ENCODE results near the gene CDC25B. TPM values are rescaled to one million over a fixed set of nuclear protein-coding genes. Genes with fewer than 3 reads are reported as not detected.
"Not testable (repeated sequence)": the region's sequence is repeated elsewhere in the genome, so short reads cannot be mapped to it uniquely, and the experiment has no call there.

Gene CDC25B
- total RNA-seq, 3 donors from 2014 or later (not counting 1 experiment from before 2014, with no cell fraction given): 123 to 147 (median 143) TPM

DNA sequence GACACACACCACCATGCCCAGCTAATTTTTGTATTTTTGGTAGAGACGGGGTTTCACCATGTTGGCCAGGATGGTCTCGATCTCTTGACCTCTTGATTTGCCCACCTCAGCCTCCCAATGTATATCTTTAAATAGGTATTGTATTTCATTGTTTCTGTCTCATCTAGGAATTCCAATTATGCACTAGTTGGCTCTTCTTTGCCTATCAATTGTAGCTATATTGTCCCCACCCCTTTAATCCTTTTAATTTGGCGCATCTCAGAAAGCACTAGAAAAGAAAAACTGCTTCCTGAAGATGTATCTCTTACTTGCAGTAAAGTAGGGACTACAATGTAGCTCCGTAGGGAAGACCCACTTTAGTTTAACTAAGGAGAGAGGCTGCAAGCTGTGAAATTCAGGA lies 40.0 kb downstream of the CDC25B start:
- Mint-ChIP-seq H3K27me3 (ENCODE audit: low read depth in 2 of 2) (no peaks in the 10 kb centered on the region), H3K4me3 (no peak overlapping the region), H3K36me3 (no peaks in the 10 kb centered on the region), H3K9me3 (no peaks in the 10 kb centered on the region), H3K4me1 (no peaks in the 10 kb centered on the region), H3K27ac (no peak overlapping the region)
- WGBS (ENCODE audit: insufficient coverage): 100% methylated on average over 2 of the region's 4 CpGs
- H3K27ac ChIP-seq (ENCODE audit: low read length): no peak overlapping the region
- no peaks in the 10 kb centered on the region for H3K36me3 ChIP-seq (ENCODE audit: control insufficient read depth, insufficient read depth, low read length)
- TF ChIP-seq, protein P1, sequence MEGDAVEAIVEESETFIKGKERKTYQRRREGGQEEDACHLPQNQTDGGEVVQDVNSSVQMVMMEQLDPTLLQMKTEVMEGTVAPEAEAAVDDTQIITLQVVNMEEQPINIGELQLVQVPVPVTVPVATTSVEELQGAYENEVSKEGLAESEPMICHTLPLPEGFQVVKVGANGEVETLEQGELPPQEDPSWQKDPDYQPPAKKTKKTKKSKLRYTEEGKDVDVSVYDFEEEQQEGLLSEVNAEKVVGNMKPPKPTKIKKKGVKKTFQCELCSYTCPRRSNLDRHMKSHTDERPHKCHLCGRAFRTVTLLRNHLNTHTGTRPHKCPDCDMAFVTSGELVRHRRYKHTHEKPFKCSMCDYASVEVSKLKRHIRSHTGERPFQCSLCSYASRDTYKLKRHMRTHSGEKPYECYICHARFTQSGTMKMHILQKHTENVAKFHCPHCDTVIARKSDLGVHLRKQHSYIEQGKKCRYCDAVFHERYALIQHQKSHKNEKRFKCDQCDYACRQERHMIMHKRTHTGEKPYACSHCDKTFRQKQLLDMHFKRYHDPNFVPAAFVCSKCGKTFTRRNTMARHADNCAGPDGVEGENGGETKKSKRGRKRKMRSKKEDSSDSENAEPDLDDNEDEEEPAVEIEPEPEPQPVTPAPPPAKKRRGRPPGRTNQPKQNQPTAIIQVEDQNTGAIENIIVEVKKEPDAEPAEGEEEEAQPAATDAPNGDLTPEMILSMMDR (IDR thresholded peaks at IDR 0.05): no peak
- no peaks in the 10 kb centered on the region for H3K4me1 ChIP-seq (ENCODE audit: control insufficient read depth, insufficient read depth, low read length)
- no peaks in the 10 kb centered on the region for H3K9me3 ChIP-seq (ENCODE audit: control insufficient read depth, insufficient read depth, low read length)
- no peak for ATAC-seq
- intact Hi-C loops (cut with micrococcal nuclease): no loop called here
- no peak overlapping the region for H3K4me3 ChIP-seq (ENCODE audit: low read length)
- no peak for DNase-seq
- H3K27me3 ChIP-seq (ENCODE audit: control insufficient read depth, insufficient read depth, low read length): no peaks in the 10 kb centered on the region

DNA sequence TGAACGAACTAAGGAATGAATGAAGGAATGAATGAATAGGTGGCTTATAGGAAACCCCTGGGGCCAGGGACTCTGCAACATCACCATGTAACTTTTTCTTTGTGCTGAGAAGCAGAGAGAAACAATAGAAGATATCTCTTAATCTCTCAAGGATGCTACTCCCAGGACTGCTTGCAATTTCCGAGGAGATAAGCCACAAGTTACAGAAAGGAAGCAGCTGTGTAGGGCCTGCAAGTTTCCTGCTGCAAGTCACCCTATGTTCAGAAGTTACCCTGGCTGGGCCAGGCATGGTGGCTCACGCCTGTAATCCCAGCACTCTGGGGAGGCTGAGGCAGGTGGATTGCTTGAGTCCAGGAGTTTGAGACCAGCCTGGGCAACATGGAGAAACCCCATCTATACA lies 43.2 kb downstream of the CDC25B start:
- DNase-seq (no peak), ATAC-seq (no peak)
- intact Hi-C loops (cut with micrococcal nuclease): no loop called here
- H3K9me3 ChIP-seq (ENCODE audit: control insufficient read depth, insufficient read depth, low read length): no peaks in the 10 kb centered on the region
- TF ChIP-seq, protein P1 (IDR thresholded peaks at IDR 0.05): no peak
- H3K27me3 Mint-ChIP-seq (ENCODE audit: low read depth in 2 of 2): no peaks in the 10 kb centered on the region
- H3K4me3 ChIP-seq (ENCODE audit: low read length): no peak overlapping the region
- no peak overlapping the region for H3K27ac ChIP-seq (ENCODE audit: low read length)
- H3K4me1 ChIP-seq (ENCODE audit: control insufficient read depth, insufficient read depth, low read length): no peaks in the 10 kb centered on the region
- 35% methylated on average over 2 of the region's 3 CpGs for WGBS (ENCODE audit: insufficient coverage)
- no peaks in the 10 kb centered on the region for H3K36me3 ChIP-seq (ENCODE audit: control insufficient read depth, insufficient read depth, low read length)
- H3K36me3 Mint-ChIP-seq: no peaks in the 10 kb centered on the region
- no peaks in the 10 kb centered on the region for H3K27me3 ChIP-seq (ENCODE audit: control insufficient read depth, insufficient read depth, low read length)
- no peak overlapping the region for H3K4me3 Mint-ChIP-seq
- H3K4me1 Mint-ChIP-seq: no peaks in the 10 kb centered on the region
- no peak overlapping the region for H3K27ac Mint-ChIP-seq
- H3K9me3 Mint-ChIP-seq: no peaks in the 10 kb centered on the region

DNA sequence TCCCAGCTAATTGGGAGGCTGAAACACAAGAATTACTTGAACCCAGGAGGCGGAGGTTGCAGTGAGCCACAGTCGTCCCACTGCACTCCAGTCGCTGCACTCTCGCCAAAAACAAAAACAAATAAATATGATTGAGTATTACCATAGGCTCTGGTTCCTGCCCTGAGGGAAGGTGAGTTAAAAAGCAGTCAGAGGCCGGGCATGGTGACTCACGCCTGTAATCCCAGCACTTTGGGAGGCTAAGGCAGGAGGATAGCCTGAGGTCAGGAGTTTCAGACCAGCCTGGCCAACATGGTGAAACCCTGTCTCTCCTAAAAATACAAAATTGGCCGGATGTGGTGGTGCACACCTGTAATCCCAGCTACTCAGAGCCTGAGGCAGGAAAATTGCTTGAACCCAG lies 44.1 kb downstream of the CDC25B start:
- DNase-seq; H3K9me3 ChIP-seq (ENCODE audit: control insufficient read depth, insufficient read depth, low read length); intact Hi-C loops (cut with micrococcal nuclease); H3K4me1 ChIP-seq (ENCODE audit: control insufficient read depth, insufficient read depth, low read length); H3K4me3 ChIP-seq (ENCODE audit: low read length); H3K27ac ChIP-seq (ENCODE audit: low read length); ATAC-seq; H3K36me3 ChIP-seq (ENCODE audit: control insufficient read depth, insufficient read depth, low read length); H3K4me1 Mint-ChIP-seq; H3K27me3 Mint-ChIP-seq (ENCODE audit: low read depth in 2 of 2); H3K27me3 ChIP-seq (ENCODE audit: control insufficient read depth, insufficient read depth, low read length); H3K27ac Mint-ChIP-seq; H3K36me3 Mint-ChIP-seq; H3K4me3 Mint-ChIP-seq; H3K9me3 Mint-ChIP-seq: not testable (repeated sequence)
- WGBS (ENCODE audit: insufficient coverage): 98% methylated on average over 7 of the region's 7 CpGs

DNA sequence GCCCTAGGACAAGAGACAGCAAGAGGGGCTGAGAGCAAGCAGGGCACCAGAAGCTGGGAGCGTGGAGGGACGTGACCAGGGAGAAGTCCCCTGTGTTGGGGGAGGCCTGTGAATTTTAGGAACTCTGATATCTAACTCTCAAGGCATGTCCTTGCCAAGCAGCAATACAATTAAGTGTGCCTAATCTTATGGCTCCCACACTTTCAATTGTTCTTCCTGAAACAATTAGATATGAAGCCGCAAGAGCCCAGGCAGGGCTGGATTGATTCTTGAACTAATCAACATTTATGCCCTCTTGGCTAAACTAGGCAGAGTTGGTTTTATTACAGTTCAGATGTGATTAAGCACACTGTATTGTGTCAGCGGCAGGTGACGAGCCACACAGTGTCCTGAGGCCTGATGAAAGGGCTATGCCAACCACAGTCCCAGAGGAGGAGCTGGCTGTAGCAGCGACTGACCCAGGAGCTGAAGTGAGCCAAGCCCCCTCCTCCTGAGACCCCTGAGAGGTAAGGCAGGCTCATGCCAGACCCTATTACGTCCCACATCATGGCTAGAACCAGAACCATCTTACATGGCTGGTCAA lies 46.3 kb downstream of the CDC25B start:
- intact Hi-C loops (cut with micrococcal nuclease): no loop called here
- Histone ChIP-seq H3K4me3 (ENCODE audit: low read length) (no peak overlapping the region), H3K4me1 (ENCODE audit: control insufficient read depth, insufficient read depth, low read length) (peaks cover 12% of the 10 kb centered on the region), H3K9me3 (ENCODE audit: control insufficient read depth, insufficient read depth, low read length) (no peaks in the 10 kb centered on the region), H3K27ac (ENCODE audit: low read length) (no peak overlapping the region), H3K27me3 (ENCODE audit: control insufficient read depth, insufficient read depth, low read length) (no peaks in the 10 kb centered on the region), H3K36me3 (ENCODE audit: control insufficient read depth, insufficient read depth, low read length) (no peaks in the 10 kb centered on the region)
- TF ChIP-seq, protein P1 (IDR thresholded peaks at IDR 0.05): no peak
- no peaks in the 10 kb centered on the region for H3K36me3 Mint-ChIP-seq
- no peak for DNase-seq
- ATAC-seq: no peak
- H3K4me1 Mint-ChIP-seq: peaks cover 0 to 11% of the 10 kb centered on the region in 2 donors
- H3K27ac Mint-ChIP-seq: no peak overlapping the region
- 79% methylated on average over 7 of the region's 7 CpGs for WGBS (ENCODE audit: insufficient coverage)
- no peak overlapping the region for H3K4me3 Mint-ChIP-seq
- H3K27me3 Mint-ChIP-seq (ENCODE audit: low read depth in 2 of 2): no peaks in the 10 kb centered on the region
- H3K9me3 Mint-ChIP-seq: no peaks in the 10 kb centered on the region
